GM11168 (cell line): ENCODE data around the gene FASTK.

Experiments used
- in situ Hi-C: fragments of 300-500 bp; cut with MboI; formaldehyde crosslinking; loops from one replicate; pipeline ENCODE4 v1.12.0; 2022; ENCODE audit warnings: low sequenced_read_pairs; ENCODE audit not compliant: unreplicated experiment

Gene FASTK

GRCh38 chr7:151080522-151081169, at the start of gene FASTK:
Gene FASTK, minus strand, starts transcription at chr7:151080809. Its CDS starts 43 bp downstream, at chr7:151080766.
- in situ Hi-C loops, result no loop called here

DNA sequence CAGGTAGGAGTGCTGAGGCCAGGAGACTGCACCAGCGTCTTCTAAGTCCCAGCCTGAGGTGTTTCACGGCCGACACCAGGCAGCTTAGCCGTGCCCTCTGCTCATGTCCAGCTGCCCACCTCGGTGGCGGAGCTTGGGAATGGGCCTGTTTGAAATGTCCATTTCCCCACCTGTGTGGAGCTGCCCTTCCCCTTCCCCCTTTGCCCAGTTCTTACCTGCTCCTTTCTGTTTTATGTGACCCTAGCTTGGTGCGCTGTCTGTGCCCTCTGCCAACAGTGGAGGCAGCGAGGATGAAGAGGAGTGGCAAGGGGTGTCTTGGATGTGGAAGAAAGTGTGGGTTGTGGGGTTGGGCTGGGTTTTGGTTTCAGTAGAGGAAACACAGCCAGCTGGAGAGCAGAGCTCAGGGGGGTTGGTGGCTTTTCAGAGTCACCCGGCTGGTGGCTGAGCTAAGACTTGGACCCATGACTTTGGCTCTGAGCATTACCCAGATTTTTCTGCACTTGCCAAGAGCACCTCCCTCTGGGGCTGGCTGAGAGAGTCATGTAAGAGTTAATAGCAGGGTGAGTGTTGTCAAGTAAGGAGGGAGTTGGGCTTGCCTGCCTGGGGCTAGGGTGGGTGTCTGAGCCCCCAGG, 49.5 kb upstream of the FASTK start:
- in situ Hi-C loops, result no loop called here

- in situ Hi-C loops, result no loop called here
These were observed 48.7 kb upstream of the FASTK start for GRCh38 chr7:151129117-151129959.

DNA sequence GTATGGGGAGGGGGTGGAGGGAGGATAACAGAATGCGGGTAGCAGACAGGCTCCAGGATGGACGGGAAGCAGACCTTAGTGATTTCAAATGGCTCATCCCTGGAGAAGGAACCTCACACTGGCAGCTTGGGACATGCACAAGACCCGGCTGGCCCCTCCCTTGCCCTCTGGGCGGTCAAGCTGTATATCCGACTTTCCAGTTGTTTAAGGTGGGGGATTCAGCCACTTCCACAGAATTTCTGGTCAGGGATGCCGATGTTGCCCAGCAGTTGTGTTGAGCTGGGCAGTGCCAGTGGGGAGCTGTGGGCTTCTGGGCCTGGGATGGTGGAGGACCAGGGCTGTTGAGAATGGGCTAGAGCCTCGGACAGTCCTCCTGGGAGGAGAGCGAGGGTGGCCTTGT, 48.1 kb upstream of the FASTK start:
- in situ Hi-C loops, result no loop called here

- in situ Hi-C loops, result no loop called here
These were observed 47.5 kb upstream of the FASTK start for GRCh38 chr7:151128144-151128543.

- in situ Hi-C loops, result no loop called here
These were observed 46.0 kb upstream of the FASTK start for GRCh38 chr7:151126491-151127137.

DNA sequence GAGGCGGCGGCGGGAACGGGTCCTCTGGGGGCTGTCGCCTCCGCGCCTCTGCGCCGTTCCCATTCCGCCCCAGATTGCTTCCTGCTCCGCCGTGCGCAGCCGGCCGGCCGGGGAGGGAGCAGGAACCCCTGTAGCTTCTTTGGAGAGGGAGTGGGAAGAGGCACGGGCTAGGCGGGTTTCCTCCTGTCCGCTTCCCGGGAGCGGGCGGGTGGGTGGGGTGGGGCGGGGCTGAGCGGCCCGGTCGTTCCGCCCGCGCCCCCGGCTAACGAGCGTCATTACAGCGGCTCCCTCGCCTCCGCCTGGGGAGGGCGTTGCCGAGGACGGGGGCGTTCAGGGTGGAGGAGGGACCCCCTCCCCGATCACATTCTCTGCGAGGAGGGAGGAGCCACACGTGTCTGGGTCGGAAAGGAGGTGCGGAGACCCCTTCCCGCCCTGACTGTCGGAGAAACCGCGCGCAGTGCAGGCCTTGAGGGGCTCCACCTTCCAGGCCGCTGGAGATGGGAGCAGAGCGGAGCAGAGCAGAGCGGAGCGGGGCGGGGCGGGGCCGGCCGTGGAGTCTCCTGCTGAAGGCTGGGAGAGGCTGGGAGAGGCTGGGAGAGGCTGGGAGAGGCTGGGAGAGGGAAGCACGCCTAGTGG, 45.4 kb upstream of the FASTK start:
- in situ Hi-C loops, result no loop called here

DNA sequence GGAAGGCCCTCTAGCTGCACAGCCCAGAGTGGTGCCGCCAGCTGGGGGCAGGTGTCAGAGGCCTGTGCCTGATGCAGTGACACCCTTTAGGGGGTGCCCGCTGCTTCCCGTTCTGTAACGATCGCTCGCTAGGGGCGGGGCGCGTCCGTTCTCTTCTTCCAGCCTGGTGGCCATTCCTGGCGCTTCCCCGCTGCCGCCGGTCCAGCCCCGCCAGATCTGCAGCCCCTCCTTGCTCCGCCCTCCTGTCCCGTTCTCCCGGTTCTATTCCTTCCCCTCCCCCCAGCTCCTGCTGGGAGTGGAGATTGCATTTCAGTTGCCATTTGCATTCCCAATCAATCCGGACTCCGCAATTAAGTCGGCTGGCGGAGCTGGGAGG, 44.8 kb upstream of the FASTK start:
- in situ Hi-C loops, result no loop called here

- in situ Hi-C loops, result no loop called here
These were observed 44.3 kb upstream of the FASTK start for GRCh38 chr7:151124899-151125399.

- in situ Hi-C loops, result no loop called here
These were observed 43.9 kb upstream of the FASTK start for GRCh38 chr7:151124481-151124880.

GRCh38 chr7:151123822-151124464, 43.3 kb upstream of the FASTK start:
- in situ Hi-C loops, result no loop called here

GRCh38 chr7:151123158-151123821, 42.7 kb upstream of the FASTK start:
- in situ Hi-C loops, result no loop called here

DNA sequence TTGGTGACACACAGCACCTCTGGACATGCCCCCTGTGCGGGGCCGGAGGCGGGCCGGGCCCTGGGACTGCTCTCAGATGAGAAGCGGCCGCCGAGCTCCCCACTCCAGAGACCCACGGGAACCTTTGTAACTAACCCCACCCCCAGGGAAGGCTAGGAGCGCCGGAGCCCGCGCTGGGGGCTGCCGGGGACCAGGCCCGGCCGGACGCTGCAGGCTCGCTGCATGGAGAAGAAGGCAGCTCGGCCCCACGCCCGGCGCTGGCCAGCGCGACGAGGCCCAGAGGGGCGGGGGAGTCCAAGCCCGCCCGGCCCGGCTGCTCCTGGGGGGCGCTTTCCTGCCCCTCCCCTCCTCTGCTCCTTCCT, 42.2 kb upstream of the FASTK start:
- in situ Hi-C loops, result no loop called here

DNA sequence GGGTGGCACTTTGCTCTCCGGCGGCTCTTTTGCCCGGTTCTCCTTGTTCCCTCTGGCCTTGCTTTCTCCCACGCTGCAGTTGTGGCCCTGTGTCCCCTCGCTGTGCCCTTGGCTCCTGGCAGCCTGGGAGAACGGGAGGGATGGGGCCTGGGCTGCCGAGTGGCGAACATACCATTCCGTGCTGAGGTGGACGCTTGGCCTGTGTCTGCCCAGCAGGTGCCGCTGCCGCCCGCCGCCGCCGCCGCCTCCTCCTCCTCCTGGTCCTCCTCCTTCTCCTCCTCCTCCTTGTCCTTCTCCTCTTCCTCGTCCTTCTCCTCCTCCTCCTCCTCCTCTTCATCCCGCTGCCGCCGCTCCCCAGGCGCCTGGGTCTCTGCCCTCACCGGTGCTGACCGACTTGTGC, 41.7 kb upstream of the FASTK start:
- in situ Hi-C loops, result no loop called here

- in situ Hi-C loops, result no loop called here
These were observed 41.0 kb upstream of the FASTK start for GRCh38 chr7:151121380-151122170.

DNA sequence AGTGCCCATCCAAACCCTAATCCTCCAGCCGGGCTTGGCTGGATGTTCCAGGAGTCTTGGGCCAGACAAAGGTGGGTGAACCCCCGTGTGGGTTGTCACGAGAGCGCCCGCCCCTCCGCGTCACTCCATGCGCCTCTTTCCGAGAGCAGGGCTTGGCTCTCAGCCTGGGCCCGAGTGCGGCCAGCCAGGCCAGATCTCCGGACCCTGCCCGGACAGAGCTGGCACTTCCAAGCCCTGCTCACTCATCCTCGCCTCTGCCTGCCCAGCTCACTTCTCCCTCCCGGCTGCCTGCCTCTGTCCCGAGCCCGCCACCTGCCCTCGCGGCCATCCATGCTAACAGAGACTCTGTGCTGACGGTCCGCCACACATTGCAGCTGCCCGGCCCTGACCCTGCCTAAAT, 40.3 kb upstream of the FASTK start:
- in situ Hi-C loops, result no loop called here

DNA sequence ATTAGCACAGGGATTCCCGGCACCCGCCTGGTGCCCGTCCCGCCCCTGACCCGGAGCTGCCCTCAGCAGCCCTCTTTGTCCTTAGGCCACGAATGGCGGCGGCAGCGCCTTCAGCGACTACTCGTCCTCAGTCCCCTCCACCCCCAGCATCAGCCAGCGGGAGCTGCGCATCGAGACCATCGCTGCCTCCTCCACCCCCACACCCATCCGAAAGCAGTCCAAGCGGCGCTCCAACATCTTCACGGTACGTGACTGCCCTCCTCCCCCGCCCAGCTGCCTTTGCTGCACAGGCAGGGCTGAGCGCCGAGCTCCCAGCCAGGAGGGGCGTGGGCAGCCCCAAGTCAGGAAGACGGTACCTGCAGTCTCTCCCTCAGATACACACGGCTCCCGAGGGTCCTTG, 39.3 kb upstream of the FASTK start:
- in situ Hi-C loops, result no loop called here

DNA sequence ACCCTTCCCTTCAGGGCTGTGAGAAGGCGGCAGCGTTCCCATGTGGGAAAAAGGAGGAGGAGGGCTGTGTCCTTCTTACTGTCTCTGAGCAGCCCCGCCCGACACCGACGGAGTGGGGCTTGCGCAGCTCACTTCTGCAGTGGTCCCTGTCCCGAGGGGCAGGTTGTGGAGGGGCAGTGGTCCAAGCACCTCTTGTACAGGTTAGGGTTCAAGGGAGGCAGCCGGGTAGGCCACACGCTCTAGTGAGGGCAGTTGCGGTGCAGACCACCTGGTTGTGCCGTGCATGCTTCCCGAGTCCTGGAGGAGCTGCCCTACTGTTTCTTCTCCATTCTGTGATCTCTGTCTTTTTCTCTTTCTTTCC, 38.4 kb upstream of the FASTK start:
- in situ Hi-C loops, result no loop called here
